Endothelial cell of hepatic sinusoid (primary cell): ENCODE data around the gene ATP8B4.

Source experiments
- in situ Hi-C: cut with HindIII; loops from 2 replicates; pipeline ENCODE4 v1.10.0; 2017; ENCODE audit warnings: low sequenced_read_pairs

ATP8B4 gene

GRCh38 chr15:50065279-50065678, 53.8 kb downstream of the ATP8B4 start:
- in situ Hi-C loops, result no loop called here

DNA sequence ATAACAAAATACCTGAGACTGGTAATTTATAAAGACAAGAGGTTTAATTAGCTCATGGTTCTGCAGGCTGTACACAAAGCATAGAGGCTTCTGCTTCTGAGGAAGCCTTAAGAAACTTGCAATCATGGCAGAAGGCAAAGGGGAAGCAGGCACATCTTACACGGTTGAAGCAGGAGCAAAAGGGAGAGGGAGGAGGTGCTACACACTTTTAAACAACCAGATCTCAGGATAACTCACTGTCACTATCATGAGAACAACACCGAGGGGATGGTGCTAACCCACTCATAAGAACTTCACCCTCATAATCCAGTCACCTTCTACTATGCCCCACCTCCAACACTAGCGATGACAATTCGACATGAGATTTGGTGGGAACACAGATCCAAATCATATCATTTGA, 54.4 kb downstream of the ATP8B4 start:
- in situ Hi-C loops, result loop anchor here (5.0 kb wide), 1 partner anchor 63 kb away; no protein-coding TSS in a partner anchor

- in situ Hi-C loops, result loop anchor here (5.0 kb wide), 1 partner anchor 64 kb away; no protein-coding TSS in a partner anchor
Measured at GRCh38 chr15:50063226-50063625, 55.8 kb downstream of the ATP8B4 start.

DNA sequence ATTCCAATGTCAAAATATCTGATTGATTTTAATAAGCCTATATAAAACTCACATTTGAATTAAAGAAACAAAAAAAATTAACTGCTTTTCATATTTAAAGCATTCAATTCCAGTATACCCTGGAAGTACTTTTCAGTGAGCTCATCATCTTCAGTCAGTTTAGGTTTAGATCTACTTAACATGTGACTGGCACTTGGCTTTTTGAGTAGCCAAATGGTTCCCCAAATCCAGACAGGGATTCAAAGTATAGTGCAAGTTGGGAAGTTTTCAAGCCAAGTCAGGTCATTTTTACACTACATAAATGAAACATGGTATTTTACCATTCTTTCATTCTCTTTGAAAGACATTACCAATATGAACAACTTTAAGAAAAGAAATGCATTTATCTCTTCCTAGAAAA, 57.5 kb downstream of the ATP8B4 start:
- in situ Hi-C loops, result loop anchor here (5.0 kb wide), 1 partner anchor 66 kb away; no protein-coding TSS in a partner anchor

- in situ Hi-C loops, result loop anchor here (5.0 kb wide), 1 partner anchor 67 kb away; no protein-coding TSS in a partner anchor
Measured at GRCh38 chr15:50059883-50060282, 59.1 kb downstream of the ATP8B4 start.

GRCh38 chr15:50059203-50059772, 59.7 kb downstream of the ATP8B4 start:
- in situ Hi-C loops, result no loop called here

DNA sequence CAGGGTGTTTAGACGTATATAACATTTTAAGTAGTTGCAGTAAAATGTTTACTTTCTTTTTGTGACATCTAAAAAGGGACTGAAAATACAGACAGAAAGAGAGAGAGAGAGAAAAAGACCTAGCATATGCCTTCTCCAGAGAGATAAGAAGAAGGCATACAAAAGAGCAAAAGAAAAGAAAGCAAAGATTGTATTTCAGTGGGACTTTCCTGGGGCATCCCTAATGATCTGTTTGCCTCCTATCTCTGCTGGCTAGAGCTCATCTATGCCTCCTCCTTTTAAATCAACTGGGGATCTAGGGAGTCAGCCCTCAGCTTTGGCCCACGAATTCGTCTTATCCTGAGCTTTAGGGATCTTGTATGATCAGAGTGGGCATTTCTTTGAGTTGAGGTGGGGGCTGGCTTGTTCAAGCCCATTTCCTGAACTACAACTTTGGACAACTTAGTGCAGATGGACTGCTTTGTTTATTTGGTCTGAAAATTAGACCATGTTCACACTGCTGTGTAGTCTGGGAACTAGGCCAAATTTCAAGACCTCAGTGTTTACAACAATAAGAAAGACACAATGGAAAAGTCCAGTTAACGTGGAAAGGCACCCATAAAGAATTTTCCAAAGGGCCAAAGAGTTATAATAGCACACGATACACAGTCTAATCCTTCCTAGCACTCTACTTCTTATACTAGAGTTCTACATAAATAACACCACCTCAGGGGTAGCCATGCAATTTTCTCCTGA, 61.0 kb downstream of the ATP8B4 start:
- in situ Hi-C loops, result no loop called here

DNA sequence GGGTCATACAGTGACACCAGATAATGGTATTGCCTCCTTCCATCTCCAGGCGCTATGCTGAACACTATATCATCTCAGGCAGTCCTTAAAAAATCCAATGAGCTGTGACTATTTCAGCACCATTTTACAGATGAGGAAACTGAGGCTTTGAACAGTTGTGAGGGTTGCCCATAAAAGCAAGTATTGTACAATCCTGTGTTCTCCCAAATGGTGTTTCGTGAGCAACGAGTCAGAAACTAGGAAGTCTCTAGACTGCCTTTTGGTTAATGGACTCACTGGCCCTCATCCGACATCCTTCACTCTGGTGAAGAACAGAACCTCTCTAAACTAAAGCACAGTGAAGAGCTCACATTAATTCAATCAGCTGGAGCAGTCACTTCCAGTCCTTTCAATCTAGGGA, 61.8 kb downstream of the ATP8B4 start:
- in situ Hi-C loops, result no loop called here

- in situ Hi-C loops, result no loop called here
Measured at GRCh38 chr15:50055750-50056157, 63.3 kb downstream of the ATP8B4 start.

DNA sequence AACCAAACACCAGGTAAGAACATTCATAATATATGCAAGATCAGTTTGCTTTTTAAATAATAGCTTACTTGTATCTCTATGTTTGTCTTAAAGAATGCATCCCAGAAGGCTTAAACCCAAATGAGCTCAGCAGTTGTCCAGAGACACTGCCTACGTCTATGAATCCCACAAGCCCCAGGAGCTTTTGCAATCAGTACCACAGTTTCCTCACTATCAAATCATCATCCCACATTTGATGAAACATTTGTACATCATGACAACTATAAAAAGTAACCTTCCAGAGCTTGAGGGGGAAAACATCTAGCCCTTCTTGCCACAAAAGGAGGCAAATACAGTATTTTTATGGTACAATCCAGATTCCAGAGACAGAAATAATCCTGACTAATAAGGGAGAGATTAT, 63.7 kb downstream of the ATP8B4 start:
- in situ Hi-C loops, result no loop called here

DNA sequence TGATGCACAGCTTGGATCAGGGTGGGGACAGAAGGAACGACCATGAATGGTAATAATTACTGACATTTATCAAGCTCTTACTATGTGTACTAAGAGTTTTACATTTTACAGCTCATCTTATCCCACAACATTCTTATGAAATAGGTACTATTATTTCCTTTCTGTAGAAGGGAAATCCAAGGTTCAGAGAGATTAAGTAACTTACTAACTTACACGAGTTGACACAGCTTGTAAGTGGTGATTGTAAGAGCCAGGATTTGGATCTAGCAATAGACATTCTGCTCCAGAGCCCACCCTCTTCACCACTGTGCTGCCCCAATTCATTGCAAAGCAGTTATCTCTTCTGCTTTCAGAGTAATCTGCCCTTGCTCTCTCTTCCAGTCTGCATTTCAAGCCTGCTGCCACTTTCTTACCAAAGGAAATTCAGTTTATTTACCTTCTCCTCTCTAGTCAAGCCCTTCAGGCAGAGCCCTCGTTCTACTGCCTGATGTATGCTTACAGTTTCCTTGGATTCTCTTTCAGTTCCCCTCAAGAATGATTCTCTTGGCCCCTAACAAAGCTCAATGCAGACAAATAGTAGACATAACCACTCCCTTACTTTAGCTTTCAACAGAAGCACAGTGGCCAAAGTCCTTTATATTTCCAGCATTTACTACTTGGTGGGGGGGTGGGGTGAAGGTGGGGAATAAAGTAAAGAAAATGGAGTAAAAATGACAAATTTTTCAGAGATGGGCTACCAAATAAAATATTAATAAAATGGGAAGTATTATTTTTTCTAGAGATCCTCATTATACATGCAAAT, 65.8 kb downstream of the ATP8B4 start:
- in situ Hi-C loops, result no loop called here

- in situ Hi-C loops, result no loop called here
Measured at GRCh38 chr15:50051811-50052419, 67.1 kb downstream of the ATP8B4 start.

GRCh38 chr15:50050986-50051743, 67.9 kb downstream of the ATP8B4 start:
- in situ Hi-C loops, result no loop called here

DNA sequence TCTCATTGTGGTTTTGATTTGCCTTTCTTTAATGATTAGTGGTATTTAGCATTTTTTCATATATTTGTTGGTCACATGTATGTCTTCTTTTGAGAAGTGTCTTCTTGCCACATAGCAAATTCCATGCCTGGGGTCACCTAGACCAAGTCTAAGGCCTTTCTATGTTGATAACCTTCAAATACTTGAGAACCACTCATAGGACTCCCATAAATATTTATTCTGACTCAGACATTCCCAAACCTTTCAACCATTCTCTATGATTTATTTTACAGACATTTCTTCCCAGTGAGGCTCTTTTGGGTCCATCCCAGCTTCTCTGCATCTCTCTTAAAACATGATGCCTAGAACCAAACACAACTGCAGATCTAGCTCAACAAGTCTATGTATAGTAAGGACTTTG, 69.2 kb downstream of the ATP8B4 start:
- in situ Hi-C loops, result no loop called here

- in situ Hi-C loops, result no loop called here
Measured at GRCh38 chr15:50046867-50047266, 72.2 kb downstream of the ATP8B4 start.

GRCh38 chr15:50046159-50046558, 72.9 kb downstream of the ATP8B4 start:
- in situ Hi-C loops, result no loop called here

DNA sequence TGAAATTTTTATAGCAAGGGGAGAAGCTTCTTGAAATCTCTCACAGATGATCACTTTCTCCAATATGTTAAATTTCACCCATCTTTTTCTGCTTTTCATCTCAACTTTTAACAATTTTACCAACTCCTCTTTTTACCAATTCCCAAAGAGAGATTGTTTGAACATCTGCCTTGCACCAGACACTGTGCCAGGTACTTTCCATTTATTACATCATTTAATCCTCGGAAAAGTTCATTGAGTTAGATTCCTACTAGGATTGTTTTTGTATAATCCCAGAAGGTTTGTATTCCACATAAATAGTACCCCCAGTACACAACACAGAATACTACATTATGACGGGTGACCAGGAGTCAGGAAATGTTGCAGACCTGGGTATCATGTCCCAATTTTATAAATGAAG, 74.1 kb downstream of the ATP8B4 start:
- in situ Hi-C loops, result no loop called here

- in situ Hi-C loops, result no loop called here
Measured at GRCh38 chr15:50044406-50044805, 74.6 kb downstream of the ATP8B4 start.

DNA sequence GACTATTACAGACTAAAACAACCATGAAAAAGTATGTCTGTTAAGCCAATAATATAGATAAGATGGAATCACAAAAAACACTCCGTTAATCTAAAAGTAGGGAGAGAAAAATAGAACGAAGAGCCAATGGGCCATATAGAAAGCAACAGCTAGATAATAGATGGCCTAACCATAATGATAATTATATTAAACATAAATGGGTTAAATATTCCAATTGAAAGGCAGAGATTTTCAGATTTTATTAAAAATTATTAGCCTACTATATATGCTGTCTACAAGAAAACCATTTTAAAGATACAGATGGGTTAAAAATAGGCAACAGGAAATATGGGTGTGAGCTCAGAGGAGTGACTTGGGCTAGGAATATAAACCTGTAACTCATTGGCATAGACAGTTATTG, 76.3 kb downstream of the ATP8B4 start:
- in situ Hi-C loops, result no loop called here

GRCh38 chr15:50030456-50030855, 88.6 kb downstream of the ATP8B4 start:
- in situ Hi-C loops, result no loop called here

DNA sequence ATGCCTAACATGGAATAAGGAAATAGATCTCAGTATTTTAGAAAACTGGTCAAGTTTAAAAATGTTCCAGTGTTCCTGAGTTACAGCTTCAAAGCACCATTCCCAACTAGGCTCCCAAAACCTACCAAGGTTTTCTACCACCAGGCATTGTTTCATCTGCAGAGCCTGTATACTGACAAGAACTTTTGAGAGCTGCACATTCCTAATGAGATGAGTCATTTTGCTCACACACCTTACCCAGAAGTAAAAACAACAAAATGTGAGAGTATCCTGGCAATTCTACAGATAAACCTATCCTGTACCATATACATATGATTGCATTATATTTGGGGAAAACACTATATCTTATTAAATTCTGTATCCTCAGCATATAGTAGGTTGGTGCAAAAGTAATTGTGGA, 90.7 kb downstream of the ATP8B4 start:
- in situ Hi-C loops, result no loop called here
